ENCODE results near the gene UBL7. TPM values are rescaled to one million over a fixed set of nuclear protein-coding genes. Genes with fewer than 3 reads are reported as not detected.

The UBL7 gene
- total and polyA plus RNA-seq, 10 of the 15 experiments (the other 5 are each of a cell fraction or from before 2014, with no cell fraction given) = 25.9 to 145 (median 90.1) TPM

DNA sequence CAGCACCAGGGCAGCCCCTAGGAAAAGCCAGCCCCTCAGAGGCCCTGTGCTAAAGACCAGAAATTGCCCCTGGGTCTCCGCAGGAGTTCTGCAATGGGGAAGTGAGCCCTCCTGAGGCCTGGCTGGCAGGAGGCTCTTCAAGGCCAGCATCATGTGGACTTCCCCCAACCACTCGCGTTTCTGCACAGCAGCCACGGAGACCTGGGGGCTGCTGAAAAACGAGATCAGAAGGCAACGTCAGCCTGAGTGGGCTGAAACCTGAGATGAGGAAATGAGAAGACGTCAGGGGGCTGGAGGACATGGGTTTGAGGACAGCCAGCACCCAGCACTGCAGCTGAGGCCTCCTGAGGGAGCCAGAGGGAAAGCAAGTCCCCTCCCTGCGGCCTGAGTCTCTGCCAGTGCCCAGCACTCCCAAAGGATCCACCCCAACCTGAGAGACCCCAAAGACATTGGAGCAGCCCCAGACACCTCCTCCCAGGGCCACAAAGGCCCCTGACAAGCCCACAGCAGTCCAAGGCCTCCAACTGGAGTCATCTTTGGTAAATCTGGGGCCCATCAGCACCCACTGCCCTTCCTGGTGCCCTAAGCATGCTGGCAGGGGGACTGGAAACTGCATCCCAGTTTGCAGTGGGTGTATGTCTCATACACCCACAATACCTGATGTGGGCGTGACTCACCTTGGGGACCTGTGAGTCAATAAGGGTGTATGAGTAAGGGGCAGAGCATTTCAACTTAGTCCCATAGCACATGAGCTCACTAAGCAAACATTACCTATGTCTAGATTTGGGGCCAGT is 64.3 kb downstream of the UBL7 start (continued):
- TF ChIP-seq, protein P1, sequence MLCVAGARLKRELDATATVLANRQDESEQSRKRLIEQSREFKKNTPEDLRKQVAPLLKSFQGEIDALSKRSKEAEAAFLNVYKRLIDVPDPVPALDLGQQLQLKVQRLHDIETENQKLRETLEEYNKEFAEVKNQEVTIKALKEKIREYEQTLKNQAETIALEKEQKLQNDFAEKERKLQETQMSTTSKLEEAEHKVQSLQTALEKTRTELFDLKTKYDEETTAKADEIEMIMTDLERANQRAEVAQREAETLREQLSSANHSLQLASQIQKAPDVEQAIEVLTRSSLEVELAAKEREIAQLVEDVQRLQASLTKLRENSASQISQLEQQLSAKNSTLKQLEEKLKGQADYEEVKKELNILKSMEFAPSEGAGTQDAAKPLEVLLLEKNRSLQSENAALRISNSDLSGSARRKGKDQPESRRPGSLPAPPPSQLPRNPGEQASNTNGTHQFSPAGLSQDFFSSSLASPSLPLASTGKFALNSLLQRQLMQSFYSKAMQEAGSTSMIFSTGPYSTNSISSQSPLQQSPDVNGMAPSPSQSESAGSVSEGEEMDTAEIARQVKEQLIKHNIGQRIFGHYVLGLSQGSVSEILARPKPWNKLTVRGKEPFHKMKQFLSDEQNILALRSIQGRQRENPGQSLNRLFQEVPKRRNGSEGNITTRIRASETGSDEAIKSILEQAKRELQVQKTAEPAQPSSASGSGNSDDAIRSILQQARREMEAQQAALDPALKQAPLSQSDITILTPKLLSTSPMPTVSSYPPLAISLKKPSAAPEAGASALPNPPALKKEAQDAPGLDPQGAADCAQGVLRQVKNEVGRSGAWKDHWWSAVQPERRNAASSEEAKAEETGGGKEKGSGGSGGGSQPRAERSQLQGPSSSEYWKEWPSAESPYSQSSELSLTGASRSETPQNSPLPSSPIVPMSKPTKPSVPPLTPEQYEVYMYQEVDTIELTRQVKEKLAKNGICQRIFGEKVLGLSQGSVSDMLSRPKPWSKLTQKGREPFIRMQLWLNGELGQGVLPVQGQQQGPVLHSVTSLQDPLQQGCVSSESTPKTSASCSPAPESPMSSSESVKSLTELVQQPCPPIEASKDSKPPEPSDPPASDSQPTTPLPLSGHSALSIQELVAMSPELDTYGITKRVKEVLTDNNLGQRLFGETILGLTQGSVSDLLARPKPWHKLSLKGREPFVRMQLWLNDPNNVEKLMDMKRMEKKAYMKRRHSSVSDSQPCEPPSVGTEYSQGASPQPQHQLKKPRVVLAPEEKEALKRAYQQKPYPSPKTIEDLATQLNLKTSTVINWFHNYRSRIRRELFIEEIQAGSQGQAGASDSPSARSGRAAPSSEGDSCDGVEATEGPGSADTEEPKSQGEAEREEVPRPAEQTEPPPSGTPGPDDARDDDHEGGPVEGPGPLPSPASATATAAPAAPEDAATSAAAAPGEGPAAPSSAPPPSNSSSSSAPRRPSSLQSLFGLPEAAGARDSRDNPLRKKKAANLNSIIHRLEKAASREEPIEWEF (IDR thresholded peaks at IDR 0.05; ENCODE audit: insufficient replicate concordance, low read depth, low read length) = peak; percentile 47
- TF ChIP-seq MYC (IDR thresholded peaks at IDR 0.05; ENCODE audit: insufficient read depth, insufficient read length, insufficient replicate concordance, low read length, severe bottlenecking) (no peak), STAT3 (IDR thresholded peaks at IDR 0.05; ENCODE audit: low read depth, low read length) (no peak), POLR2AphosphoS2 (IDR thresholded peaks at IDR 0.05; ENCODE audit: low read depth, low read length) (no peak), DPF2 (IDR thresholded peaks at IDR 0.05) (peak; percentile 75; the same call in 1 of the 2 replicates), GABPA (IDR thresholded peaks at IDR 0.05; ENCODE audit: low read depth) (no peak), TARDBP (IDR thresholded peaks at IDR 0.05; ENCODE audit: borderline replicate concordance) (no peak), SMARCA5 (IDR thresholded peaks at IDR 0.05) (peak; percentile 92), FOS (IDR thresholded peaks at IDR 0.05; ENCODE audit: borderline replicate concordance, extremely low read depth, insufficient read length) (no peak), SREBF2 (IDR thresholded peaks at IDR 0.05; ENCODE audit: low read length) (no peak), NFIC (IDR thresholded peaks at IDR 0.05; ENCODE audit: low read depth, low read length) (no peak), NR2C2 (IDR thresholded peaks at IDR 0.05; ENCODE audit: borderline replicate concordance, control insufficient read depth, insufficient read length, low read depth) (no peak), FOXK2 (IDR thresholded peaks at IDR 0.05) (no peak), CEBPB (IDR thresholded peaks at IDR 0.05; ENCODE audit: borderline replicate concordance in 1 of 2, low read depth in 2 of 2, low read length in 2 of 2) (peak in 1 of 2 experiments; percentile 68; a peak in 1 of 4 replicates), ZNF207 (IDR thresholded peaks at IDR 0.05; ENCODE audit: borderline replicate concordance) (0 out of 2 replicates have a peak, but pooled peaks have one; percentile 1)
- TF ChIP-seq, protein P2, sequence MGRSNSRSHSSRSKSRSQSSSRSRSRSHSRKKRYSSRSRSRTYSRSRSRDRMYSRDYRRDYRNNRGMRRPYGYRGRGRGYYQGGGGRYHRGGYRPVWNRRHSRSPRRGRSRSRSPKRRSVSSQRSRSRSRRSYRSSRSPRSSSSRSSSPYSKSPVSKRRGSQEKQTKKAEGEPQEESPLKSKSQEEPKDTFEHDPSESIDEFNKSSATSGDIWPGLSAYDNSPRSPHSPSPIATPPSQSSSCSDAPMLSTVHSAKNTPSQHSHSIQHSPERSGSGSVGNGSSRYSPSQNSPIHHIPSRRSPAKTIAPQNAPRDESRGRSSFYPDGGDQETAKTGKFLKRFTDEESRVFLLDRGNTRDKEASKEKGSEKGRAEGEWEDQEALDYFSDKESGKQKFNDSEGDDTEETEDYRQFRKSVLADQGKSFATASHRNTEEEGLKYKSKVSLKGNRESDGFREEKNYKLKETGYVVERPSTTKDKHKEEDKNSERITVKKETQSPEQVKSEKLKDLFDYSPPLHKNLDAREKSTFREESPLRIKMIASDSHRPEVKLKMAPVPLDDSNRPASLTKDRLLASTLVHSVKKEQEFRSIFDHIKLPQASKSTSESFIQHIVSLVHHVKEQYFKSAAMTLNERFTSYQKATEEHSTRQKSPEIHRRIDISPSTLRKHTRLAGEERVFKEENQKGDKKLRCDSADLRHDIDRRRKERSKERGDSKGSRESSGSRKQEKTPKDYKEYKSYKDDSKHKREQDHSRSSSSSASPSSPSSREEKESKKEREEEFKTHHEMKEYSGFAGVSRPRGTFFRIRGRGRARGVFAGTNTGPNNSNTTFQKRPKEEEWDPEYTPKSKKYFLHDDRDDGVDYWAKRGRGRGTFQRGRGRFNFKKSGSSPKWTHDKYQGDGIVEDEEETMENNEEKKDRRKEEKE (IDR thresholded peaks at IDR 0.05) = 0 out of 2 replicates have a peak, but pooled peaks have one; percentile 26
- TF ChIP-seq, protein P3, sequence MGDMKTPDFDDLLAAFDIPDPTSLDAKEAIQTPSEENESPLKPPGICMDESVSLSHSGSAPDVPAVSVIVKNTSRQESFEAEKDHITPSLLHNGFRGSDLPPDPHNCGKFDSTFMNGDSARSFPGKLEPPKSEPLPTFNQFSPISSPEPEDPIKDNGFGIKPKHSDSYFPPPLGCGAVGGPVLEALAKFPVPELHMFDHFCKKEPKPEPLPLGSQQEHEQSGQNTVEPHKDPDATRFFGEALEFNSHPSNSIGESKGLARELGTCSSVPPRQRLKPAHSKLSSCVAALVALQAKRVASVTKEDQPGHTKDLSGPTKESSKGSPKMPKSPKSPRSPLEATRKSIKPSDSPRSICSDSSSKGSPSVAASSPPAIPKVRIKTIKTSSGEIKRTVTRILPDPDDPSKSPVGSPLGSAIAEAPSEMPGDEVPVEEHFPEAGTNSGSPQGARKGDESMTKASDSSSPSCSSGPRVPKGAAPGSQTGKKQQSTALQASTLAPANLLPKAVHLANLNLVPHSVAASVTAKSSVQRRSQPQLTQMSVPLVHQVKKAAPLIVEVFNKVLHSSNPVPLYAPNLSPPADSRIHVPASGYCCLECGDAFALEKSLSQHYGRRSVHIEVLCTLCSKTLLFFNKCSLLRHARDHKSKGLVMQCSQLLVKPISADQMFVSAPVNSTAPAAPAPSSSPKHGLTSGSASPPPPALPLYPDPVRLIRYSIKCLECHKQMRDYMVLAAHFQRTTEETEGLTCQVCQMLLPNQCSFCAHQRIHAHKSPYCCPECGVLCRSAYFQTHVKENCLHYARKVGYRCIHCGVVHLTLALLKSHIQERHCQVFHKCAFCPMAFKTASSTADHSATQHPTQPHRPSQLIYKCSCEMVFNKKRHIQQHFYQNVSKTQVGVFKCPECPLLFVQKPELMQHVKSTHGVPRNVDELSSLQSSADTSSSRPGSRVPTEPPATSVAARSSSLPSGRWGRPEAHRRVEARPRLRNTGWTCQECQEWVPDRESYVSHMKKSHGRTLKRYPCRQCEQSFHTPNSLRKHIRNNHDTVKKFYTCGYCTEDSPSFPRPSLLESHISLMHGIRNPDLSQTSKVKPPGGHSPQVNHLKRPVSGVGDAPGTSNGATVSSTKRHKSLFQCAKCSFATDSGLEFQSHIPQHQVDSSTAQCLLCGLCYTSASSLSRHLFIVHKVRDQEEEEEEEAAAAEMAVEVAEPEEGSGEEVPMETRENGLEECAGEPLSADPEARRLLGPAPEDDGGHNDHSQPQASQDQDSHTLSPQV (IDR thresholded peaks at IDR 0.05) = peak; percentile 85; the same call in 1 of the 2 replicates

Measured in GM12878 (cell line).